ENCODE data around the gene TXNDC17. TPM values are rescaled to one million over a fixed set of nuclear protein-coding genes. Genes with fewer than 3 reads are reported as not detected.
"Not testable (repeated sequence)": the region's sequence is repeated elsewhere in the genome, so short reads cannot be mapped to it uniquely, and the experiment has no call there.

TXNDC17 gene
- total RNA-seq, 3 donors from 2014 or later, result 52.2 to 115 (median 106) TPM

GRCh38 chr17:6660101-6660500, 19.2 kb downstream of the TXNDC17 start:
- Histone ChIP-seq H3K36me3 (ENCODE audit: low read depth) (no peaks in the 10 kb centered on the region), H3K9me3 (no peaks in the 10 kb centered on the region), H3K4me1 (ENCODE audit: low read depth) (no peaks in the 10 kb centered on the region), H3K4me3 (no peak overlapping the region)
- intact Hi-C loops (cut with DNase I, micrococcal nuclease), result loop anchor here in 1 of 2 donors (10.0 kb wide), 1 partner anchor 335 kb away; the partner anchor contains the start of gene ALOX12
- TF ChIP-seq CTCF (IDR thresholded peaks at IDR 0.05), result no peak
- ATAC-seq (no peak), DNase-seq (no peak)

- ATAC-seq (peak; percentile 42), DNase-seq (no peak)
- intact Hi-C loops (cut with DNase I, micrococcal nuclease), result loop anchor here in 1 of 2 donors (10.0 kb wide), 1 partner anchor 334 kb away; the partner anchor contains the start of gene ALOX12
- Histone ChIP-seq H3K36me3 (ENCODE audit: low read depth) (no peaks in the 10 kb centered on the region), H3K4me1 (ENCODE audit: low read depth) (no peaks in the 10 kb centered on the region), H3K9me3 (no peaks in the 10 kb centered on the region), H3K4me3 (no peak overlapping the region)
- no peak for TF ChIP-seq CTCF (IDR thresholded peaks at IDR 0.05)
Measured at GRCh38 chr17:6660805-6661463, 20.1 kb downstream of the TXNDC17 start.

GRCh38 chr17:6661464-6661848, 20.6 kb downstream of the TXNDC17 start:
- H3K4me3 ChIP-seq, result no peak overlapping the region
- H3K4me1 ChIP-seq (ENCODE audit: low read depth), result no peaks in the 10 kb centered on the region
- H3K9me3 ChIP-seq, result no peaks in the 10 kb centered on the region
- intact Hi-C loops (cut with DNase I, micrococcal nuclease), result loop anchor here in 1 of 2 donors (10.0 kb wide), 1 partner anchor 333 kb away; the partner anchor contains the start of gene ALOX12
- ATAC-seq (no peak), DNase-seq (no peak)
- H3K36me3 ChIP-seq (ENCODE audit: low read depth), result no peaks in the 10 kb centered on the region
- no peak for TF ChIP-seq CTCF (IDR thresholded peaks at IDR 0.05)

- ATAC-seq; H3K36me3 ChIP-seq (ENCODE audit: low read depth); H3K4me1 ChIP-seq (ENCODE audit: low read depth); H3K4me3 ChIP-seq; H3K9me3 ChIP-seq; DNase-seq: not testable (repeated sequence)
- intact Hi-C loops (cut with DNase I, micrococcal nuclease), result loop anchor here in 1 of 2 donors (10.0 kb wide), 1 partner anchor 332 kb away; the partner anchor contains the start of gene ALOX12
Measured at GRCh38 chr17:6663200-6663599, 22.3 kb downstream of the TXNDC17 start.

- peak; percentile 97 for ATAC-seq
- peak; percentile 67 for TF ChIP-seq CTCF (IDR thresholded peaks at IDR 0.05)
- peak in 2 of 3 donors; percentile 63 to 68 for DNase-seq
- H3K4me1 ChIP-seq (ENCODE audit: low read depth), result no peaks in the 10 kb centered on the region
- no peak overlapping the region for H3K4me3 ChIP-seq
- intact Hi-C loops (cut with DNase I, micrococcal nuclease), result loop anchor here in 1 of 2 donors (10.0 kb wide), 1 partner anchor 329 kb away; the partner anchor contains the start of gene ALOX12
- H3K36me3 ChIP-seq (ENCODE audit: low read depth), result no peaks in the 10 kb centered on the region
- H3K9me3 ChIP-seq, result no peaks in the 10 kb centered on the region
Measured at GRCh38 chr17:6666077-6666521, 25.2 kb downstream of the TXNDC17 start.

GRCh38 chr17:6666557-6666956, 25.7 kb downstream of the TXNDC17 start:
- Histone ChIP-seq H3K9me3 (no peaks in the 10 kb centered on the region), H3K4me1 (ENCODE audit: low read depth) (no peaks in the 10 kb centered on the region), H3K36me3 (ENCODE audit: low read depth) (no peaks in the 10 kb centered on the region), H3K4me3 (no peak overlapping the region)
- intact Hi-C loops (cut with DNase I, micrococcal nuclease), result loop anchor here in 1 of 2 donors (10.0 kb wide), 1 partner anchor 328 kb away; the partner anchor contains the start of gene ALOX12
- DNase-seq (no peak), ATAC-seq (no peak)
- no peak for TF ChIP-seq CTCF (IDR thresholded peaks at IDR 0.05)

All from mucosa of descending colon (tissue), 3 donors.